Measurements from ENCODE around the gene DAB2IP. TPM values are rescaled to one million over a fixed set of nuclear protein-coding genes. Genes with fewer than 3 reads are reported as not detected.

The DAB2IP gene
- total RNA-seq, 1 experiment from 2014 or later, result 46.7 TPM

DNA sequence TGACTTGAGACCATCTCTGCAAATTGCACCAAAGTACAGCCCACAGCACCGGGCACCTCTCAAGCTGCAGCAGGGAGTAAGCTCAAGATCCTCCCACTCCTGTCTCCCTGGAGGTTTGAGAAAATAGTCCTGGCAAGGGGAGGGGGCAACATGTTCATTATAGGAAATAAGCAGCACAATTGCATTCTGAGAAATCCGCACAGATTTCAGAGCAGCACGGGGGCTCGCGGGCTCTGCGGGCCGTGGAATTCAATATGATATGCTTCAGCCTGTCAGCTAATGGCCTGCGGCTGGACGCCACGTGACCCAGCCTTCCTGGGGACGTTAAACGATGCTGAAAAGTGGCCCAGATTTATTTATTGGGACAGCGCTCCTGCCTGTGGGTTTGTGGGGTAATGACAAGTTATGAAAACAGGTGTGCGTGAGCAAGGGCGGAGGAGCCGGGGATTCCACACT is 156.4 kb downstream of the DAB2IP start:
- Histone ChIP-seq H3K4me2 (no peak overlapping the region), H3K79me2 (ENCODE audit: low read depth) (no peaks in the 10 kb centered on the region), H3K27me3 (ENCODE audit: insufficient read depth, low read depth) (0 out of 2 replicates have a peak, but pooled peaks cover 3% of the 10 kb centered on the region), H4K20me1 (ENCODE audit: insufficient read depth) (no peaks in the 10 kb centered on the region), H3K4me3 (no peak overlapping the region), H3K4me1 (replicated peaks; ENCODE audit: insufficient read depth) (no peaks in the 10 kb centered on the region), H3K9me2 (ENCODE audit: insufficient read depth) (no peaks in the 10 kb centered on the region), H3F3A (ENCODE audit: insufficient read depth, low read depth) (no peaks in the 10 kb centered on the region), H3K9me3 (ENCODE audit: insufficient read depth, low read depth) (peaks cover 3% of the 10 kb centered on the region; the same call in 1 of the 2 replicates), H3K36me3 (ENCODE audit: low read depth) (no peaks in the 10 kb centered on the region), H3K27ac (no peak overlapping the region), H2AFZ (no peak overlapping the region)
- no peak for DNase-seq
- ChIA-PET POLR2A (ENCODE audit: unreplicated experiment) (interaction anchor here (0.6 kb wide), 1 partner anchor 52 kb away, joined by 3 read pairs; no protein-coding TSS in a partner anchor), CTCF (no interaction called here)
- intact Hi-C loops (cut with micrococcal nuclease; ENCODE audit: unreplicated experiment), result no loop called here
- TF ChIP-seq, protein P1, sequence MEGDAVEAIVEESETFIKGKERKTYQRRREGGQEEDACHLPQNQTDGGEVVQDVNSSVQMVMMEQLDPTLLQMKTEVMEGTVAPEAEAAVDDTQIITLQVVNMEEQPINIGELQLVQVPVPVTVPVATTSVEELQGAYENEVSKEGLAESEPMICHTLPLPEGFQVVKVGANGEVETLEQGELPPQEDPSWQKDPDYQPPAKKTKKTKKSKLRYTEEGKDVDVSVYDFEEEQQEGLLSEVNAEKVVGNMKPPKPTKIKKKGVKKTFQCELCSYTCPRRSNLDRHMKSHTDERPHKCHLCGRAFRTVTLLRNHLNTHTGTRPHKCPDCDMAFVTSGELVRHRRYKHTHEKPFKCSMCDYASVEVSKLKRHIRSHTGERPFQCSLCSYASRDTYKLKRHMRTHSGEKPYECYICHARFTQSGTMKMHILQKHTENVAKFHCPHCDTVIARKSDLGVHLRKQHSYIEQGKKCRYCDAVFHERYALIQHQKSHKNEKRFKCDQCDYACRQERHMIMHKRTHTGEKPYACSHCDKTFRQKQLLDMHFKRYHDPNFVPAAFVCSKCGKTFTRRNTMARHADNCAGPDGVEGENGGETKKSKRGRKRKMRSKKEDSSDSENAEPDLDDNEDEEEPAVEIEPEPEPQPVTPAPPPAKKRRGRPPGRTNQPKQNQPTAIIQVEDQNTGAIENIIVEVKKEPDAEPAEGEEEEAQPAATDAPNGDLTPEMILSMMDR (conservative IDR thresholded peaks at IDR 0.05), result no peak
- no peak for TF ChIP-seq EZH2 (IDR thresholded peaks at IDR 0.05; ENCODE audit: low read depth)
- no TSS peak for BruUV-seq (replicated peaks)

DNA sequence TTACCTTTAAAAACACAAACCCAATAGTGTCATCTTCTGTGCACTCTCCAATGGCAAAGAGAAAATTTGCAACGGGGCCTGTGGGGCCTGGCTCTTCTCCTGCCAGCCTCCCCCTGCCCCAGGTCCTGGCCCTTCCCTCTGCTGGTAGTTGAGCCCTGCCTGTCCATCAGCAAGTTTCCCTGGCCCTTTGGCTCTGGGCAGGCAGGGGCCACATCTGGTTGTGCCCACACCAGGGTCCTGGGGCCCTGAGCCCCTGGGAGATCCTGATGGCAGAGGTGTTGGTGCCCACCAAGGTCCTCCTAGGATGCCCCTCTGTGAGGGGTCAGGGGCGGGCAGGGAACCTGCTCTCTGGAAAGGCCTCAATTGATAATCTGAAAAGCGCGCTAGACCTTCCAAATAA is 157.3 kb downstream of the DAB2IP start:
- TF ChIP-seq EZH2 (IDR thresholded peaks at IDR 0.05; ENCODE audit: low read depth), result no peak
- TF ChIP-seq, protein P1 (conservative IDR thresholded peaks at IDR 0.05), result no peak
- no peak overlapping the region for H3K27ac ChIP-seq
- intact Hi-C loops (cut with micrococcal nuclease; ENCODE audit: unreplicated experiment), result no loop called here
- CTCF ChIA-PET, result no interaction called here
- H3F3A ChIP-seq (ENCODE audit: insufficient read depth, low read depth), result no peaks in the 10 kb centered on the region
- no peaks in the 10 kb centered on the region for H3K9me2 ChIP-seq (ENCODE audit: insufficient read depth)
- no peaks in the 10 kb centered on the region for H3K79me2 ChIP-seq (ENCODE audit: low read depth)
- H3K27me3 ChIP-seq (ENCODE audit: insufficient read depth, low read depth), result no peaks in the 10 kb centered on the region
- H4K20me1 ChIP-seq (ENCODE audit: insufficient read depth), result no peaks in the 10 kb centered on the region
- peaks cover 3% of the 10 kb centered on the region; the same call in 1 of the 2 replicates for H3K9me3 ChIP-seq (ENCODE audit: insufficient read depth, low read depth)
- H3K36me3 ChIP-seq (ENCODE audit: low read depth), result no peaks in the 10 kb centered on the region
- no TSS peak for BruUV-seq (replicated peaks)
- no peak overlapping the region for H2AFZ ChIP-seq
- DNase-seq, result no peak
- no peak overlapping the region for H3K4me2 ChIP-seq
- no peak overlapping the region for H3K4me3 ChIP-seq
- no peaks in the 10 kb centered on the region for H3K4me1 ChIP-seq (replicated peaks; ENCODE audit: insufficient read depth)
- POLR2A ChIA-PET (ENCODE audit: unreplicated experiment), result no interaction called here

GRCh38 chr9:121809356-121810050 is 158.1 kb downstream of the DAB2IP start:
- no peak overlapping the region for H3K4me3 ChIP-seq
- BruUV-seq (replicated peaks), result no TSS peak
- intact Hi-C loops (cut with micrococcal nuclease; ENCODE audit: unreplicated experiment), result no loop called here
- no peaks in the 10 kb centered on the region for H3K4me1 ChIP-seq (replicated peaks; ENCODE audit: insufficient read depth)
- no peak for DNase-seq
- TF ChIP-seq, protein P1 (conservative IDR thresholded peaks at IDR 0.05), result no peak
- no peak for TF ChIP-seq EZH2 (IDR thresholded peaks at IDR 0.05; ENCODE audit: low read depth)
- no peak overlapping the region for H3K27ac ChIP-seq
- H3K27me3 ChIP-seq (ENCODE audit: insufficient read depth, low read depth), result no peaks in the 10 kb centered on the region
- no peaks in the 10 kb centered on the region for H3K79me2 ChIP-seq (ENCODE audit: low read depth)
- no peak overlapping the region for H2AFZ ChIP-seq
- POLR2A ChIA-PET (ENCODE audit: unreplicated experiment), result no interaction called here
- H3K36me3 ChIP-seq (ENCODE audit: low read depth), result no peaks in the 10 kb centered on the region
- no peaks in the 10 kb centered on the region for H3K9me2 ChIP-seq (ENCODE audit: insufficient read depth)
- CTCF ChIA-PET, result no interaction called here
- no peaks in the 10 kb centered on the region for H3F3A ChIP-seq (ENCODE audit: insufficient read depth, low read depth)
- no peaks in the 10 kb centered on the region for H4K20me1 ChIP-seq (ENCODE audit: insufficient read depth)
- no peak overlapping the region for H3K4me2 ChIP-seq
- peaks cover 3% of the 10 kb centered on the region; the same call in 1 of the 2 replicates for H3K9me3 ChIP-seq (ENCODE audit: insufficient read depth, low read depth)

Data from PC-9 (cell line).